Upper lobe of left lung (tissue), 6 donors: Measurements from ENCODE around the gene DOCK7. TPM values are rescaled to one million over a fixed set of nuclear protein-coding genes. Genes with fewer than 3 reads are reported as not detected.

Source experiments
- ATAC-seq, 2 donors: fragments of 200-7000 bp; cut with Tn5 transposase; one replicate each; pipeline ENCODE4 v1.9.1; 2022; ENCODE audit warnings: mild to moderate bottlenecking in 2 of 2, moderate library complexity in 2 of 2; ENCODE audit not compliant: low FRiP score in 2 of 2
- DNase-seq, 2 donors: peaks; one replicate each; pipeline ENCODE4 v3.0.0-alpha.2; 2019 to 2020
- H3K27ac ChIP-seq, 4 donors: fragments of 200-600 bp; sonication (generic); one replicate each; pipeline ENCODE4 v1.5.1; 2016 to 2019
- H3K27me3 ChIP-seq, 4 donors: fragments of 200-600 bp; sonication (generic); one replicate each; pipeline ENCODE4 v1.5.1; 2017 to 2019
- H3K36me3 ChIP-seq, 4 donors: fragments of 200-600 bp; sonication (generic); one replicate each; pipeline ENCODE4 v1.5.1; 2016 to 2019
- H3K4me1 ChIP-seq, 4 donors: fragments of 200-600 bp; sonication (generic); one replicate each; pipeline ENCODE4 v1.5.1; 2018 to 2019
- H3K4me3 ChIP-seq, 4 donors: fragments of 200-600 bp; sonication (generic); one replicate each; pipeline ENCODE4 v1.5.1; 2017 to 2019; ENCODE audit warnings: mild to moderate bottlenecking in 2 of 4, moderate library complexity in 1 of 4
- H3K9me3 ChIP-seq, 4 donors: fragments of 200-600 bp; sonication (generic); one replicate each; pipeline ENCODE4 v1.5.1; 2018 to 2019
- EP300 ChIP-seq, 4 donors: sonication (generic); formaldehyde crosslinking; IDR thresholded peaks; one replicate each; pipeline ENCODE4 v1.5.1; 2017; ENCODE audit warnings: antibody characterized with exemption in 4 of 4, control low read depth in 2 of 4
- POLR2A ChIP-seq, 4 donors: fragments of 450-650 bp; IDR thresholded peaks; one replicate each; pipeline ENCODE4 v1.5.1; 2016 to 2017; ENCODE audit warnings: antibody characterized with exemption in 4 of 4, mild to moderate bottlenecking in 2 of 4
- POLR2AphosphoS5 ChIP-seq, 2 donors: sonication (generic); formaldehyde crosslinking; IDR thresholded peaks; one replicate each; pipeline ENCODE4 v1.5.1; 2017; ENCODE audit warnings: antibody characterized with exemption in 2 of 2
- WGBS, 2 donors: methylation state at CpG; one replicate each; pipeline ENCODE4 v1.1.5; 2017 to 2018; 5-methylcytosine and 5-hydroxymethylcytosine counted together
- total RNA-seq, 6 donors: library from RNA; depleted of rRNA in 4 of 6; stranded (reverse); fragments of >200 nt in 4 of 6; gene quantifications; one replicate each; pipeline versions ENCODE4 v1.1.0 to v1.2.1, GENCODE V29; 2016 to 2021
- TF ChIP-seq, protein P1 (sequence below), 6 experiments: fragments of 450-650 bp in 4 of 6; fragments of 200-600 bp in 2 of 6; sonication (generic) in 2 of 6; IDR thresholded peaks; one replicate each; pipeline ENCODE4 v1.5.1; 2016 to 2019; ENCODE audit warnings: antibody characterized with exemption in 6 of 6
- donor health status: DM: no; HTN: no; CAD: no; lungs with moderate emphysema.
- donor health status: DM: no; HTN: yes; CAD: no; lungs with severe emphysema.

DOCK7 gene
- total RNA-seq, 6 donors from 2014 or later = 19.4 to 31.9 (median 26.4) TPM

DNA sequence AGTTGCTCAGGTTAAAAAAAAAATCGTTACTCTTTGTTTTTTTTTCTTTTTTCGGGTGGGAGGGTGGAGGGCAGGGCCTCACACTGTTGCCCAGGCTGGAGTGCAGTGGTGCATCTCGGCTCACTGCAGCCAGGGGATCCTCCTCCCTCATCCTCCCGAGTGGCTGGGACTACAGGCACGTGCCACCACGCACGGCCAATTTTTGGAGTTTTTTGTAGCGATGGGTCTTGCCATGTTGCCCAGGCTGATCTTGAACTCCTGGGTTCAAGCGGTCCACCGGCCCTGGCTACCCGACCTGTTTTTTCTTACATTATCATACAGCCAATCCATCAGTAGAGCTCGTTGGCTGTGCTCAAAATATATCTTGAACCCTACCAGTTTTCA is 253.6 kb downstream of the DOCK7 start:
- ATAC-seq (no peak), DNase-seq (no peak)
- Histone ChIP-seq H3K36me3 (no peaks in the 10 kb centered on the region), H3K9me3 (no peaks in the 10 kb centered on the region), H3K4me3 (no peak overlapping the region), H3K27me3 (no peaks in the 10 kb centered on the region), H3K4me1 (peaks cover 16 to 25% (median 22%) of the 10 kb centered on the region in 4 donors), H3K27ac (no peak overlapping the region)
- no peak for TF ChIP-seq POLR2AphosphoS5 (IDR thresholded peaks at IDR 0.05)
- no peak for TF ChIP-seq EP300 (IDR thresholded peaks at IDR 0.05)
- no peak for TF ChIP-seq POLR2A (IDR thresholded peaks at IDR 0.05)
- TF ChIP-seq, protein P1, sequence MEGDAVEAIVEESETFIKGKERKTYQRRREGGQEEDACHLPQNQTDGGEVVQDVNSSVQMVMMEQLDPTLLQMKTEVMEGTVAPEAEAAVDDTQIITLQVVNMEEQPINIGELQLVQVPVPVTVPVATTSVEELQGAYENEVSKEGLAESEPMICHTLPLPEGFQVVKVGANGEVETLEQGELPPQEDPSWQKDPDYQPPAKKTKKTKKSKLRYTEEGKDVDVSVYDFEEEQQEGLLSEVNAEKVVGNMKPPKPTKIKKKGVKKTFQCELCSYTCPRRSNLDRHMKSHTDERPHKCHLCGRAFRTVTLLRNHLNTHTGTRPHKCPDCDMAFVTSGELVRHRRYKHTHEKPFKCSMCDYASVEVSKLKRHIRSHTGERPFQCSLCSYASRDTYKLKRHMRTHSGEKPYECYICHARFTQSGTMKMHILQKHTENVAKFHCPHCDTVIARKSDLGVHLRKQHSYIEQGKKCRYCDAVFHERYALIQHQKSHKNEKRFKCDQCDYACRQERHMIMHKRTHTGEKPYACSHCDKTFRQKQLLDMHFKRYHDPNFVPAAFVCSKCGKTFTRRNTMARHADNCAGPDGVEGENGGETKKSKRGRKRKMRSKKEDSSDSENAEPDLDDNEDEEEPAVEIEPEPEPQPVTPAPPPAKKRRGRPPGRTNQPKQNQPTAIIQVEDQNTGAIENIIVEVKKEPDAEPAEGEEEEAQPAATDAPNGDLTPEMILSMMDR (IDR thresholded peaks at IDR 0.05) = no peak
- whole genome bisulfite sequencing, 2 donors = 93 to 94% methylated on average over 12 of the region's 12 CpGs

DNA sequence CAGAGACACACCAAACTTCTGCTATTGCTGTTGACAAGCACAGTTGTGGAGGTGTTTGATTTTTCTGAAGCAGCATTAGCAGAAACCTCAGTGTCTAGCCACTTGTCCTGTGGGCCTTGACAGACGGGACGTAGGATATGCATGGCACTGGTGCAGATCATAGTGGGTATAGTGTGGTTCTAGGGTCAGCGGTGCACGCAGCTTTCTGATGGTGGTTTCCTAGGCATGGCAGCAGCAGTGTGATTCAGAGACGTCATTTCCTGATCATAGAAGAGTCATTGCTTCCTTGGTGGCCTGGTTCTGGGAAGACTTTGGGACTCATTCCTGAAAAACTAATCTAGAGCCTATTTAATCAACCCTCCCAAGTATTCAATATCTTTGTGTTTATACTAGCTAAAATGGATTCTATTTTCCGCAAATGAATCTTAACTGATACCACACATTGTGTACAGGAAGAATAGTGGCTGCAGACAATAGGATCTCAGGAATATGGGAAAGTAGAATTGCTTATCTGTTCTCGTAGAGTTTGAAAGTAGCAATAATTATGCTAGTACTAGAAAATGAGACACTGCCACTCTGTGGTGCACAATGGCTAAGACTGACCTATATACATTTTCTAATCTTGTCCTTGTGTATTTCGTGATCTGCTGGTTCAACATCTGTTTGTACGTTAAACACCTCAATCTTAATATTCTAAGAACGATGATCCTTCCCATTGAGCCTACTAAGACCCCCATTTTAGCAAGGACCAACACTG is 254.1 kb downstream of the DOCK7 start:
- no peaks in the 10 kb centered on the region for H3K36me3 ChIP-seq
- no peak for DNase-seq
- no peak for TF ChIP-seq POLR2A (IDR thresholded peaks at IDR 0.05)
- no peak for TF ChIP-seq EP300 (IDR thresholded peaks at IDR 0.05)
- TF ChIP-seq, protein P1 (IDR thresholded peaks at IDR 0.05) = no peak
- TF ChIP-seq POLR2AphosphoS5 (IDR thresholded peaks at IDR 0.05) = no peak
- no peaks in the 10 kb centered on the region for H3K27me3 ChIP-seq
- peaks cover 12 to 19% (median 18%) of the 10 kb centered on the region in 4 donors for H3K4me1 ChIP-seq
- ATAC-seq = no peak
- H3K9me3 ChIP-seq = no peaks in the 10 kb centered on the region
- H3K4me3 ChIP-seq = no peak overlapping the region
- no peak overlapping the region for H3K27ac ChIP-seq
- 80 to 82% methylated on average over 10 of the region's 10 CpGs for WGBS, 2 donors

DNA sequence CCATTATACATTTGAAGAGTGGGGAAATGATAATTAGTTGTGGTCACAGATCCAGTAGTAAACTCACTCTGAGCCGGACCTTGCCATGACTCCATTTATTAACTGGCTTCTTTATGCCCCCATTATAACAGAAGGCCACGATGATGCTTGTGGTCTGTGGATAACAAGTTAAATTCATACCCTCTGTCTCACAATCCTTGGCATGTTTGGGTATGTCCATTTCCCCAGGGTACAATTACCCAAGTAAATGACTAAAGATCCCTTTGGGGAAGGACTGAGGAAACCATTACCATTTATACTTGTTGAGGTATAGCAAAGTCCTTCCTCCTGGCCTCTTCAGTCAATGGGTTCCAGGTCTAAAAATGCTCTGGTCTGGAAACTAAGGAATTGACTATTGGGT is 258.6 kb downstream of the DOCK7 start:
- H3K4me3 ChIP-seq = no peak overlapping the region
- no peak overlapping the region for H3K27ac ChIP-seq
- 94 to 100% methylated on average over 2 of the region's 2 CpGs for WGBS, 2 donors
- H3K4me1 ChIP-seq = no peaks in the 10 kb centered on the region
- DNase-seq (no peak), ATAC-seq (no peak)
- TF ChIP-seq POLR2A (IDR thresholded peaks at IDR 0.05) (no peak), POLR2AphosphoS5 (IDR thresholded peaks at IDR 0.05) (no peak), EP300 (IDR thresholded peaks at IDR 0.05) (no peak)
- TF ChIP-seq, protein P1 (IDR thresholded peaks at IDR 0.05) = no peak
- no peaks in the 10 kb centered on the region for H3K27me3 ChIP-seq
- no peaks in the 10 kb centered on the region for H3K9me3 ChIP-seq
- no peaks in the 10 kb centered on the region for H3K36me3 ChIP-seq

DNA sequence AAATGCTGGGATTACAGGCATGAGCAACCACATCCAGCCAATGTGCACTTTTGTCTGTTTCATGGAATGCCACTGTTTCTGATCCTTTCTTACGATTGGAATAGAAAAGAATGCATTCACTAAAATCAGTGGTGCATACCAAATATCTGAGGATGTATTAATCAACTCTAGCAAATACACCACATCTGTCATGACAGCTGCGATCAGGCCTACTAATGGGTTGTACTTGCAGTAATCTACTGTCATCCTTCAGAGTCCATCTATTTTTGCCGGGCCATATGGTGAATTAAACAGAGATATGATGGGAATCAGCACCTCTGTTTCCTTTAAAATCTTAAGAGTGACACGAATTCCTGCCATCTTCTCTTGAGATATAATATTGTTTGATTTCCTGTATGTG is 259.8 kb downstream of the DOCK7 start:
- H3K4me3 ChIP-seq = no peak overlapping the region
- no peak for TF ChIP-seq EP300 (IDR thresholded peaks at IDR 0.05)
- TF ChIP-seq, protein P1 (IDR thresholded peaks at IDR 0.05) = no peak
- no peak for TF ChIP-seq POLR2AphosphoS5 (IDR thresholded peaks at IDR 0.05)
- no peak for TF ChIP-seq POLR2A (IDR thresholded peaks at IDR 0.05)
- H3K27ac ChIP-seq = no peak overlapping the region
- H3K27me3 ChIP-seq = no peaks in the 10 kb centered on the region
- no peaks in the 10 kb centered on the region for H3K4me1 ChIP-seq
- ATAC-seq = no peak
- H3K9me3 ChIP-seq = no peaks in the 10 kb centered on the region
- no peak for DNase-seq
- H3K36me3 ChIP-seq = no peaks in the 10 kb centered on the region
- WGBS, 2 donors = 85 to 89% methylated on average over 4 of the region's 4 CpGs

DNA sequence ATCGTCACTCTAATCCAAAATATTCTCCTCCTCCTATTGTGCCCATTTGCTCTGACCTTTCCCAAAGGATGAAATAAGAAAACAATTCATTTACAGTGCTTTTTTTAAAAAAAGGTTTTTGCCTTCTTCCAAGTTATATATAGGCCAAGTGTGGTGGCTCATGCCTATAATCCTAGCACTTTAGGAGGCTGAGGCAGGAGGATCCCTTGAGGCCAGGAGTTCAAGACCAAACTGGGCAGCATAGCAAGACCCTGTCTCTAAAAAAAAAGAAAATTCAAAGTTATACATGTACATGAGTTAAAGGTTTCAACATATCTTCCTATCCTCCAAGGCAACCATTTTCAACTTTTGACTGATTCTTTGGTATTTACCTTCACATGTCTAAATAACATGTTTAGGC is 261.4 kb downstream of the DOCK7 start:
- DNase-seq = no peak
- H3K4me1 ChIP-seq = no peaks in the 10 kb centered on the region
- no peaks in the 10 kb centered on the region for H3K36me3 ChIP-seq
- H3K27me3 ChIP-seq = no peaks in the 10 kb centered on the region
- H3K27ac ChIP-seq = no peak overlapping the region
- 95 to 100% methylated on average over 1 of the region's 1 CpG for WGBS, 2 donors
- no peaks in the 10 kb centered on the region for H3K9me3 ChIP-seq
- no peak for ATAC-seq
- TF ChIP-seq EP300 (IDR thresholded peaks at IDR 0.05) (no peak), POLR2A (IDR thresholded peaks at IDR 0.05) (no peak), POLR2AphosphoS5 (IDR thresholded peaks at IDR 0.05) (no peak)
- TF ChIP-seq, protein P1 (IDR thresholded peaks at IDR 0.05) = no peak
- no peak overlapping the region for H3K4me3 ChIP-seq
